SU-DHL-6 (cell line): ENCODE data around the gene ADGRG4.

ENCODE experiments used
- EZH2phosphoT487 ChIP-seq: fragments of 200-600 bp; sonication (generic), shearing (Covaris generic); conservative IDR thresholded peaks from 2 replicates; pipeline ENCODE4 v1.6.1; 2018; ENCODE audit warnings: mild to moderate bottlenecking, antibody characterized with exemption, low read length, moderate library complexity, mixed read lengths
- TF ChIP-seq, protein P1 (sequence below): fragments of 200-600 bp; sonication (generic); IDR thresholded peaks from one replicate; pipeline ENCODE4 v1.5.1; 2017; ENCODE audit warnings: antibody characterized with exemption, mild to moderate bottlenecking, low read length, moderate library complexity; ENCODE audit not compliant: insufficient read depth, poor library complexity, severe bottlenecking

DNA sequence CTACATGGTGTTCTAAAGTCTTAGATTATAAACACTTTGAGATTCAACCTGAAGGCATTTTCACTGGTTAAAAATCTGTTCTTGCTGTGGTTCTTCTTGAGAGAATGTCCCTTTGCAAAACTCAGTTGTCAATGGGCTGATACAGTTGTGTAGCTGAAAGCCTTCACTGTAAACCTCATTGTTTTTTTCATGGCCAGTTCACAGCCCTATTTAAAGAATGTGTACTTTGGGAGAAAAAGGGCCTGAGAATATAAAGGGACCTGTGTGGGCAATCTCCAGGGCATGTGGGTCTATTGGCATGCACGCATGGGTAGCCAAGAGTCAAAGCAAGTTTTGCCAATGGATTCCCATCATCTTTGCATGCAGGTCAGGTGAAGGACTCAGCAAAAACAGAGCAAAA is 41.8 kb upstream of the ADGRG4 start:
- TF ChIP-seq, protein P1, sequence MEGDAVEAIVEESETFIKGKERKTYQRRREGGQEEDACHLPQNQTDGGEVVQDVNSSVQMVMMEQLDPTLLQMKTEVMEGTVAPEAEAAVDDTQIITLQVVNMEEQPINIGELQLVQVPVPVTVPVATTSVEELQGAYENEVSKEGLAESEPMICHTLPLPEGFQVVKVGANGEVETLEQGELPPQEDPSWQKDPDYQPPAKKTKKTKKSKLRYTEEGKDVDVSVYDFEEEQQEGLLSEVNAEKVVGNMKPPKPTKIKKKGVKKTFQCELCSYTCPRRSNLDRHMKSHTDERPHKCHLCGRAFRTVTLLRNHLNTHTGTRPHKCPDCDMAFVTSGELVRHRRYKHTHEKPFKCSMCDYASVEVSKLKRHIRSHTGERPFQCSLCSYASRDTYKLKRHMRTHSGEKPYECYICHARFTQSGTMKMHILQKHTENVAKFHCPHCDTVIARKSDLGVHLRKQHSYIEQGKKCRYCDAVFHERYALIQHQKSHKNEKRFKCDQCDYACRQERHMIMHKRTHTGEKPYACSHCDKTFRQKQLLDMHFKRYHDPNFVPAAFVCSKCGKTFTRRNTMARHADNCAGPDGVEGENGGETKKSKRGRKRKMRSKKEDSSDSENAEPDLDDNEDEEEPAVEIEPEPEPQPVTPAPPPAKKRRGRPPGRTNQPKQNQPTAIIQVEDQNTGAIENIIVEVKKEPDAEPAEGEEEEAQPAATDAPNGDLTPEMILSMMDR = no peak
- TF ChIP-seq EZH2phosphoT487 = no peak
